HL-60 (cell line): ENCODE measurements around the gene RABL2A.
A peak's percentile ranks its signal among the peaks of the same experiment; 100 is the strongest.
"Not testable (repeated sequence)": the region's sequence is repeated elsewhere in the genome, so short reads cannot be mapped to it uniquely, and the experiment has no call there.

Source experiments
- DNase-seq, 2 experiments: peaks; one replicate each; pipeline ENCODE4 v3.0.0-alpha.2; 2010 to 2020; ENCODE audit warnings: low read depth in 1 of 2, low spot score in 1 of 2
- H3K27ac ChIP-seq: fragments of 250-450 bp; sonication (Bioruptor Pico); replicated peaks from 2 replicates; pipeline ENCODE4 v1.5.1; 2020; ENCODE audit warnings: mild to moderate bottlenecking, moderate library complexity
- H3K27me3 ChIP-seq: fragments of 250-450 bp; sonication (Bioruptor Pico); 2 replicates; pipeline ENCODE4 v1.5.1; 2021; ENCODE audit warnings: mild to moderate bottlenecking, moderate library complexity; ENCODE audit not compliant: insufficient read depth, poor library complexity, severe bottlenecking
- H3K4me3 ChIP-seq: replicated peaks from 2 replicates; pipeline ENCODE4 v1.5.1; 2011; ENCODE audit warnings: mild to moderate bottlenecking, control low read depth, low read length; ENCODE audit not compliant: insufficient read depth
- CTCF ChIP-seq: IDR thresholded peaks from one replicate; pipeline ENCODE4 v1.5.1; 2011; ENCODE audit warnings: low read length, control low read depth, inconsistent platforms; ENCODE audit not compliant: insufficient read depth
- GABPA ChIP-seq: IDR thresholded peaks from 2 replicates; pipeline ENCODE4 v1.6.1; 2012; ENCODE audit warnings: low read depth
- POLR2AphosphoS5 ChIP-seq: IDR thresholded peaks from 2 replicates; pipeline ENCODE4 v1.6.1; 2012; ENCODE audit warnings: low read depth
- REST ChIP-seq: IDR thresholded peaks from 2 replicates; pipeline ENCODE4 v1.6.1; 2012; ENCODE audit warnings: low read depth; ENCODE audit not compliant: insufficient replicate concordance
- SPI1 ChIP-seq: IDR thresholded peaks from 2 replicates; pipeline ENCODE4 v1.6.1; 2012; ENCODE audit warnings: low read depth, mild to moderate bottlenecking, borderline replicate concordance
- long read RNA-seq: library from polyadenylated mRNA; unstranded; transcript quantifications from one replicate; pipeline ENCODE4 v2.0.0, GENCODE V29; 2020

The RABL2A gene
- long read RNA-seq, partial matches to known transcripts = 6 of 22 reads
- long read RNA-seq, other reads (novel, unspliced or antisense) = 9 of 22 reads

GRCh38 chr2:113626616-113627330 is at the start of gene RABL2A:
RABL2A (plus strand) TSS chr2:113627266; CDS start chr2:113628607, 1,341 bp downstream.
- peak within 1 kb of the TSS; percentile 65 for H3K27ac ChIP-seq
- DNase-seq = peak; percentile 73 to 83
- TF ChIP-seq POLR2AphosphoS5 = peak; percentile 40; the same call in 1 of the 2 replicates
- peak within 1 kb of the TSS; percentile 58 for H3K4me3 ChIP-seq
- H3K27me3 ChIP-seq = not testable (repeated sequence)

- DNase-seq = not testable (repeated sequence)
Measured at GRCh38 chr2:113578508-113578907, 48.6 kb upstream of the RABL2A start.

GRCh38 chr2:113582473-113582872 is 44.6 kb upstream of the RABL2A start:
- not testable (repeated sequence) for DNase-seq, H3K4me3 ChIP-seq, H3K27ac ChIP-seq, H3K27me3 ChIP-seq

More at GRCh38 chr2:113578508-113578907, 48.6 kb upstream of the RABL2A start:
- H3K4me3 ChIP-seq, H3K27ac ChIP-seq, H3K27me3 ChIP-seq: not testable (repeated sequence)

GRCh38 chr2:113583521-113584225 is 43.4 kb upstream of the RABL2A start:
- DNase-seq = peak; percentile 60 to 75
- not testable (repeated sequence) for H3K27me3 ChIP-seq
- Histone ChIP-seq H3K27ac (peak overlapping the region; percentile 88), H3K4me3 (peak overlapping the region; percentile 59)
- TF ChIP-seq GABPA (peak; percentile 81), REST (peak; percentile 56), POLR2AphosphoS5 (peak; percentile 53; the same call in 1 of the 2 replicates), SPI1 (peak; percentile 24; the same call in 1 of the 2 replicates)

GRCh38 chr2:113584311-113585092 is 42.6 kb upstream of the RABL2A start:
- 0 out of 2 replicates have a peak overlapping the region, but pooled peaks have one; percentile 5 for H3K27ac ChIP-seq
- not testable (repeated sequence) for DNase-seq, H3K27me3 ChIP-seq
- H3K4me3 ChIP-seq = peak overlapping the region; percentile 45

- not testable (repeated sequence) for H3K27ac ChIP-seq, H3K27me3 ChIP-seq, H3K4me3 ChIP-seq
- peak; percentile 46 for TF ChIP-seq CTCF
- peak; percentile 33; the same call in 1 of the 2 replicates for TF ChIP-seq SPI1
- peak in 1 of 2 experiments; percentile 81 for DNase-seq
Measured at GRCh38 chr2:113587201-113587600, 39.9 kb upstream of the RABL2A start.

GRCh38 chr2:113589591-113589990 is 37.5 kb upstream of the RABL2A start:
- not testable (repeated sequence) for H3K27ac ChIP-seq, H3K4me3 ChIP-seq, DNase-seq, H3K27me3 ChIP-seq

GRCh38 chr2:113591926-113592325 is 35.1 kb upstream of the RABL2A start:
- not testable (repeated sequence) for H3K4me3 ChIP-seq, DNase-seq, H3K27ac ChIP-seq, H3K27me3 ChIP-seq

GRCh38 chr2:113593280-113593679 is 33.8 kb upstream of the RABL2A start:
- not testable (repeated sequence) for H3K27me3 ChIP-seq, DNase-seq, H3K4me3 ChIP-seq, H3K27ac ChIP-seq

- not testable (repeated sequence) for DNase-seq, H3K27ac ChIP-seq, H3K4me3 ChIP-seq, H3K27me3 ChIP-seq
Measured at GRCh38 chr2:113595725-113596124, 31.3 kb upstream of the RABL2A start.
